Keratinocyte (primary cell): ENCODE measurements around the gene HORMAD2. TPM values are rescaled to one million over a fixed set of nuclear protein-coding genes. Genes with fewer than 3 reads are reported as not detected.

Experiments
- DNase-seq: peaks from one replicate; pipeline ENCODE4 v3.0.0-alpha.2; 2011; ENCODE audit warnings: low read depth, missing footprints, low spot score
- FAIRE-seq: peaks from 2 replicates; lab custom pipeline; 2011; peaks lifted over from hg19 to GRCh38; lab: Jason Lieb, UNC
- H2AFZ ChIP-seq: 2 replicates; pipeline ENCODE4 v1.6.0; 2012; ENCODE audit warnings: low read length, control low read depth, inconsistent platforms; ENCODE audit not compliant: control insufficient read depth
- H3K27ac ChIP-seq: 2 replicates; pipeline ENCODE4 v1.5.1; 2011; ENCODE audit warnings: low read length; ENCODE audit not compliant: control insufficient read depth, insufficient read depth
- H3K27me3 ChIP-seq: 3 replicates; pipeline ENCODE4 v1.6.0; 2011; ENCODE audit warnings: low read length; ENCODE audit not compliant: control insufficient read depth, insufficient read depth; ENCODE audit errors: extremely low read depth
- H3K36me3 ChIP-seq, 2 experiments: 2 replicates in 1 of 2; 3 replicates in 1 of 2; pipeline ENCODE4 v1.5.1; 2011; ENCODE audit warnings: low read length in 2 of 2, mild to moderate bottlenecking in 1 of 2; ENCODE audit not compliant: control insufficient read depth in 2 of 2, insufficient read depth in 2 of 2; ENCODE audit errors: extremely low read depth in 1 of 2
- H3K4me1 ChIP-seq: 3 replicates; pipeline ENCODE4 v1.5.1; 2011; ENCODE audit warnings: low read length; ENCODE audit not compliant: control insufficient read depth, insufficient read depth; ENCODE audit errors: extremely low read depth
- H3K4me2 ChIP-seq: 3 replicates; pipeline ENCODE4 v1.6.0; 2011; ENCODE audit warnings: low read depth, low read length; ENCODE audit not compliant: control insufficient read depth, insufficient read depth; ENCODE audit errors: extremely low read depth
- H3K4me3 ChIP-seq, 3 experiments: fragments of 200-600 bp in 1 of 3; sonication (generic) in 1 of 3; 2 replicates in 2 of 3; 3 replicates in 1 of 3; pipeline ENCODE4 v1.5.1; 2011 to 2016; ENCODE audit warnings: low read length in 3 of 3, mild to moderate bottlenecking in 3 of 3, control low read depth in 2 of 3, inconsistent platforms in 1 of 3, low read depth in 1 of 3, mixed read lengths in 1 of 3, mixed run types in 1 of 3, moderate library complexity in 1 of 3; ENCODE audit not compliant: control insufficient read depth in 2 of 3, insufficient read depth in 2 of 3; ENCODE audit errors: extremely low read depth in 1 of 3
- H3K79me2 ChIP-seq: 2 replicates; pipeline ENCODE4 v1.6.0; 2012; ENCODE audit warnings: low read length; ENCODE audit not compliant: control insufficient read depth, insufficient read depth
- H3K9ac ChIP-seq: 3 replicates; pipeline ENCODE4 v1.6.0; 2011; ENCODE audit warnings: low read length; ENCODE audit not compliant: control insufficient read depth, insufficient read depth; ENCODE audit errors: extremely low read depth
- H3K9me1 ChIP-seq: 3 replicates; pipeline ENCODE4 v1.6.0; 2011; ENCODE audit warnings: low read length; ENCODE audit not compliant: control insufficient read depth, insufficient read depth; ENCODE audit errors: extremely low read depth
- H3K9me3 ChIP-seq: 2 replicates; pipeline ENCODE4 v1.5.1; 2012; ENCODE audit warnings: low read depth, low read length; ENCODE audit not compliant: control insufficient read depth
- H4K20me1 ChIP-seq: 3 replicates; pipeline ENCODE4 v1.6.0; 2011; ENCODE audit warnings: low read length; ENCODE audit not compliant: control insufficient read depth, insufficient read depth; ENCODE audit errors: extremely low read depth
- EZH2 ChIP-seq: IDR thresholded peaks from one replicate; pipeline ENCODE4 v1.6.1; 2012; ENCODE audit warnings: inconsistent platforms, mild to moderate bottlenecking, low read length, moderate library complexity
- dilution Hi-C: fragments of 300-500 bp; cut with MboI; formaldehyde crosslinking; loops from one replicate; pipeline ENCODE4 v1.7.0; 2020; ENCODE audit warnings: low sequenced_read_pairs; ENCODE audit not compliant: extremely low pct_ligation_motif_present
- polyA plus RNA-seq, 5 experiments: library from polyadenylated mRNA; depleted of rRNA in 3 of 5; stranded (reverse) in 3 of 5; stranded (forward) in 1 of 5; unstranded in 1 of 5; fragments of >200 nt; gene quantifications; 1 replicate in 1 of 5; 2 replicates in 3 of 5; 3 replicates in 1 of 5; pipeline versions ENCODE4 v1.2.1 to v1.2.3, GENCODE V29; 2011 to 2012; ENCODE audit warnings: missing spikeins in 2 of 5, low read depth in 1 of 5, low replicate concordance in 1 of 5
- TF ChIP-seq, protein P1 (sequence below), 3 experiments: IDR thresholded peaks in 1 of 3; conservative IDR thresholded peaks in 1 of 3; optimal IDR thresholded peaks in 1 of 3; 2 replicates in 2 of 3; 3 replicates in 1 of 3; pipeline versions ENCODE3 to v1.5.1; 2011; ENCODE audit warnings: low read length in 3 of 3, mild to moderate bottlenecking in 3 of 3, moderate library complexity in 2 of 3, control low read depth in 1 of 3, inconsistent platforms in 1 of 3; ENCODE audit not compliant: insufficient read depth in 2 of 3; ENCODE audit errors: extremely low read depth in 1 of 3

HORMAD2 gene
- polyA plus RNA-seq, 1 donor (not counting 4 experiments of a cell fraction or from before 2014, with no cell fraction given), result not detected

GRCh38 chr22:30047364-30047738 lies 32.9 kb upstream of the HORMAD2 start:
- H3K27me3 ChIP-seq, result no peaks in the 10 kb centered on the region
- FAIRE-seq (no peak), DNase-seq (no peak)
- no peaks in the 10 kb centered on the region for H3K36me3 ChIP-seq
- no peak overlapping the region for H3K27ac ChIP-seq
- H4K20me1 ChIP-seq, result no peaks in the 10 kb centered on the region
- no peak overlapping the region for H3K4me2 ChIP-seq
- TF ChIP-seq EZH2, result no peak
- TF ChIP-seq, protein P1, sequence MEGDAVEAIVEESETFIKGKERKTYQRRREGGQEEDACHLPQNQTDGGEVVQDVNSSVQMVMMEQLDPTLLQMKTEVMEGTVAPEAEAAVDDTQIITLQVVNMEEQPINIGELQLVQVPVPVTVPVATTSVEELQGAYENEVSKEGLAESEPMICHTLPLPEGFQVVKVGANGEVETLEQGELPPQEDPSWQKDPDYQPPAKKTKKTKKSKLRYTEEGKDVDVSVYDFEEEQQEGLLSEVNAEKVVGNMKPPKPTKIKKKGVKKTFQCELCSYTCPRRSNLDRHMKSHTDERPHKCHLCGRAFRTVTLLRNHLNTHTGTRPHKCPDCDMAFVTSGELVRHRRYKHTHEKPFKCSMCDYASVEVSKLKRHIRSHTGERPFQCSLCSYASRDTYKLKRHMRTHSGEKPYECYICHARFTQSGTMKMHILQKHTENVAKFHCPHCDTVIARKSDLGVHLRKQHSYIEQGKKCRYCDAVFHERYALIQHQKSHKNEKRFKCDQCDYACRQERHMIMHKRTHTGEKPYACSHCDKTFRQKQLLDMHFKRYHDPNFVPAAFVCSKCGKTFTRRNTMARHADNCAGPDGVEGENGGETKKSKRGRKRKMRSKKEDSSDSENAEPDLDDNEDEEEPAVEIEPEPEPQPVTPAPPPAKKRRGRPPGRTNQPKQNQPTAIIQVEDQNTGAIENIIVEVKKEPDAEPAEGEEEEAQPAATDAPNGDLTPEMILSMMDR (optimal IDR thresholded peaks at IDR 0.05 in 1 of 3, IDR thresholded peaks at IDR 0.05 in 1 of 3, conservative IDR thresholded peaks at IDR 0.05 in 1 of 3; ENCODE audit: extremely low read depth in 1 of 3, insufficient read depth in 2 of 3, low read length in 3 of 3), result peak in 1 of 3 experiments; percentile 27
- peak overlapping the region; percentile 35 for H2AFZ ChIP-seq
- no peak overlapping the region for H3K4me3 ChIP-seq
- H3K9me3 ChIP-seq, result no peaks in the 10 kb centered on the region
- no peaks in the 10 kb centered on the region for H3K9me1 ChIP-seq
- peaks cover 14% of the 10 kb centered on the region for H3K4me1 ChIP-seq
- dilution Hi-C loops, result no loop called here
- H3K79me2 ChIP-seq, result no peaks in the 10 kb centered on the region
- no peak overlapping the region for H3K9ac ChIP-seq

DNA sequence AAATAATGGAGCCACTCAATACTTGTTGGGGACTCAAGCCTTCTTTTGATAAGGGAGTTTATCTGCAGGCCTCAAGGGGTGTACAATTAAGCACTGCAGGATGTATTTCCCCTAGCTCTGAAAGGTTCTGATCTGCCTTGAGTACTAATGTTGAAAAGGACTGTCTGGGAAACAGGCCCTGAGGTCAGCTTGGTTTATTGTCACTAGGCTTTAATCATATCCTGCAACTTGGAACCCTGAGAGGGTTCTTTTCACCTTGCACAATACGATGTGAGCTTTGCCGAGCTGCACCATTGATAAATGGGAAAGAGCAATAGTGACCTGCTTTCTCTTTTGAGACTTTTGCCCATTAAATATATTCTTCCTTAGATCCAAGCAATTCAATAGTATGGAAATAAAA lies 31.6 kb upstream of the HORMAD2 start:
- Histone ChIP-seq H3K4me1 (peaks cover 13% of the 10 kb centered on the region), H3K36me3 (no peaks in the 10 kb centered on the region), H3K9me3 (no peaks in the 10 kb centered on the region), H3K9ac (no peak overlapping the region), H3K4me2 (no peak overlapping the region), H3K9me1 (no peaks in the 10 kb centered on the region), H3K27me3 (no peaks in the 10 kb centered on the region), H3K79me2 (no peaks in the 10 kb centered on the region), H4K20me1 (no peaks in the 10 kb centered on the region), H3K27ac (no peak overlapping the region), H3K4me3 (no peak overlapping the region), H2AFZ (no peak overlapping the region)
- TF ChIP-seq, protein P1 (optimal IDR thresholded peaks at IDR 0.05 in 1 of 3, IDR thresholded peaks at IDR 0.05 in 1 of 3, conservative IDR thresholded peaks at IDR 0.05 in 1 of 3; ENCODE audit: extremely low read depth in 1 of 3, insufficient read depth in 2 of 3, low read length in 3 of 3), result no peak
- TF ChIP-seq EZH2, result no peak
- no peak for FAIRE-seq
- dilution Hi-C loops, result no loop called here
- no peak for DNase-seq
